Suppressor macrophage treated with lipopolysaccharide for 4 hours (primary cell): Measurements from ENCODE around the gene MLANA.
"Not testable (repeated sequence)": the region's sequence is repeated elsewhere in the genome, so short reads cannot be mapped to it uniquely, and the experiment has no call there.

Source experiments
- DNase-seq: peaks from one replicate; pipeline ENCODE4 v3.0.0-alpha.2; 2020

Gene MLANA

GRCh38 chr9:5870020-5870339 lies 20.7 kb upstream of the MLANA start:
- no peak for DNase-seq

DNA sequence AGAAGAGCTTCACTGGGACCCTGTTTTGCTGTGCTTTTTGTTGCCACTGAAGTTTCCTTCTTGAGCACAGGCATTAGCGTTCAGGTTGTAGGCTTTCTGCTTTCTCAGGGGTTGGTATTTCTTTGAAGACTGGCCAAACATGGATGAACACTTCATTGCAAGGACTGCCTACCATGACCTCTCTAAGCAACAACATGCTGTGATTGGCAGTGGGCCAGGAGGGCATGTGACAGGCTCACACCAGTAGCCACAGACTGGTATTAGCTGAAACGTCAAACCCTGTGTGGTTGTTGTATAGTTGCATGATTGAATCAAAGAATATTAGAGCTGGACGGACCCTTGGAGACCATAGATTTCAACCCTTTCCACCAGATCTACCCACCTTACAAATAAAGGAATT lies 20.0 kb upstream of the MLANA start:
- no peak for DNase-seq

DNA sequence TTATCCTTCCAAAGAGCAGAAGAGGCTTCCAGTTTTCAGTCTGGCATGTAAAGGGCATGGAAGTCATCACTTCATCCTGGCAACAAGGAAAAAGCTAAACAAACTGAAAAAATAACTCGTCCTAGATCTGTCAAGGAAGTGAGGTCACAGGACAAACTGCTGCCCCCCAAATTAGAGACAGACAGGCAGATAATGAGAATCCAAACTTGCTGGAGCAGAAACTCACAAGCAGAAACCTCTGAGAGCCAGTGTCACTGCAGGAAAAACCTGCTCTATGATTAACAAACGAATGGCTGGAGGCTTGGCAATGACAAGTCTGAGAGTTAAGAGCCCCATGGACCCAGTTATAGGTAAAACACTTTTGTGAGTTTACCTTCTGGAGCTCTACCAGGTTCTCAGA lies 18.9 kb upstream of the MLANA start:
- DNase-seq = no peak

DNA sequence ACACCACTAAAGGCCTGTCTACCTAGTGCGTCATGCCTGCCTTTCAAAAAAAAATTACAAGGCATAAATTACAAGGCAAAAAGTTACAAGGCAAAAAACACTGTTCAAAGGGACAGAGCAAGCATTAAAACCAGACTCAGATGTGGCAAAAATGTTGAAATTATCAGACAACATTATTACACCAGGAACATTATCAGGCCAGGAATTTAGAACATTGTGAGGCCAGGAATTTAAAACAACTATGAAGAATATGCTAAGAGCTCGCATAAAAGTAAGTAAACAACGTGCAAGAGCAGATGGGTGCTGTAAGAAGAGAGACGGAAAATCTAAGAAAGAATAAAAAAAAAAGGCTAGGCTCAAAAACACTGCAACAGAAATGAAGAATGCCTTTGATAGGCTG lies 18.2 kb upstream of the MLANA start:
- DNase-seq = no peak

- no peak for DNase-seq
These were observed 17.2 kb upstream of the MLANA start for GRCh38 chr9:5873439-5873838.

DNA sequence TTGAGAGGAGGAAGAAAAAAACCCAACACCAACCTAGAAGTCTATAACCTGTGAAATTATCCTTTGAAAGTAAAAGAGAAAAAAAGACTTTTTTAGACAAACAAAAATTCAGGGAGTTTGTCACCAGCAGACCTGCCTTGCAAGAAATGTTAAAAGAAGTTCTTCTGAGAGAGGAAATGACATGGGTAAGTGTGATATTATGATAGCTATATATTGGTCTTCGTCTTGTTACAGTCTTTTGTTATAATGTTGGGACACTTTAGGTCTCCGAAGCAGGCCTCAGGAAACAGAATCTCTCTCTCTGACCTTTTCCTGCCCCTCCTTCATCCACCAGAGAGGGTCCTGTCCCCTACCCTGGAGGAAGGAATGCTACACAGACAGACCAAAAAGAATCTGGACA lies 16.6 kb upstream of the MLANA start:
- no peak for DNase-seq

- no peak for DNase-seq
These were observed 14.7 kb upstream of the MLANA start for GRCh38 chr9:5876026-5876425.

GRCh38 chr9:5876711-5877110 lies 14.0 kb upstream of the MLANA start:
- no peak for DNase-seq

DNA sequence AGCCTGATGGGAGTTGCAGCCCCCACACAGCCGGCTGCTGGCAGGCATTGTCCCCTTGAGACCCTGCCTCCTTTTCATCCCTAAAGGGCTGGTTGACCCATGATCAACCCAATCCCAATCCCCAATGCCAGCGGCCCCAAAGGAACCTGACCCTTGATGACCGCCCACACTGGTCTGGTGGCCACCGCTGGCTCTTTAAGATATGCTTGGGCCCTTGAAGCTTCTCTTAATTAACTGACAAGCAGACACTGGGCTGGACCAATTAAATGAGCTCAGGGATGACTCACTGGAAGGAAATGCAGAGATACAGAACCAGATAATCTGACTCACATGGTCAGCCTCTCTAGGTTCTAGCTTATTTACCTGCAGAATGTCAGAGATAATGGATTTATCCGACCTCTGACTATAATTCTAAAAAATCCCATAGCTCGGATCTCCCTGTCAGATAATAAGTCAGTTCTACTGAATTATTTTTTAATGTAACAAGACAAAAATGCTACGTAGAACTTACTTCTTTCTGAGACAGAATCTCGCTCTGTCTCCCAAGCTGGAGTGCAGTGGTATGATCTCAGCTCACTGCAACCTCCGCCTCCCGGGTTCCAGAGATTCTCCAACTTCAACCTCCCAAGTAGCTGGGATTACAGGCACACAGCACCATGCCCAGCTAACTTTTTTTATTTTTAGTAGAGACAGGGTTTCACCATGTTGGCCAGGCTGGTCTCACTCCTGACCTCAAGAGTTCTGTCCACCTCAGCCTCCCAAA lies 11.1 kb upstream of the MLANA start:
- no peak for DNase-seq

- not testable (repeated sequence) for DNase-seq
These were observed 8.3 kb upstream of the MLANA start for GRCh38 chr9:5882244-5883012.

GRCh38 chr9:5884191-5884590 lies 6.5 kb upstream of the MLANA start:
- DNase-seq = no peak

- peak; percentile 68 for DNase-seq
These were observed 4.4 kb upstream of the MLANA start for GRCh38 chr9:5886114-5886939.

DNA sequence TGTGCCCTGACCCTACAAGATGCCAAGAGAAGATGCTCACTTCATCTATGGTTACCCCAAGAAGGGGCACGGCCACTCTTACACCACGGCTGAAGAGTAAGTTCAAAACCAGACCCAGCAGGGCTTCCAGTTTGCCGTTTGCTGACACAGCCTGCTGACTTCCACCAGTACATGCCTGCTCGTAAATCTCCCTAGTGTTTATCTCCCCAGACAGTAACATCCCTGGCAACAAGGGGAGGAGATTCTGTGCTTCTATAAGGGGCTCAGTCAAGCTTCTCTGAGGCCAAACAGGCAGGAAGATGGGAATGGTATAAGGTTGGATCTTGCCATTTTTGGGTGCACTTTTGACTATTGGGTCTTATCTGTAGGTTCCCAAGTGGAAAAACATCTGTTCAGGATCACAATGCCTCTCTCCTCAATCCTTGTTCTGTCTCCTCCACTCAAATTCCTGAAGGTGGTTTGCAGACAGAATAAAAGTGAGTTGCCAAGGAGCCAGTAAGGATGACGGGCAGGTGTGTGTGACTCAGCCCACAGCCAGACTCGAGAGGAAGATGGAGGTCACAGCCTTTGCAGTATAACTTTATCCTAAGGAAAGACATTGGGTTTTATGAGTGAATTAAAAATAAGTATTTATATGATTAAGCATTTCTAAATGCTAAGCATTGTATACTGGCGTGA lies 1.9 kb downstream of the MLANA start:
- no peak for DNase-seq

DNA sequence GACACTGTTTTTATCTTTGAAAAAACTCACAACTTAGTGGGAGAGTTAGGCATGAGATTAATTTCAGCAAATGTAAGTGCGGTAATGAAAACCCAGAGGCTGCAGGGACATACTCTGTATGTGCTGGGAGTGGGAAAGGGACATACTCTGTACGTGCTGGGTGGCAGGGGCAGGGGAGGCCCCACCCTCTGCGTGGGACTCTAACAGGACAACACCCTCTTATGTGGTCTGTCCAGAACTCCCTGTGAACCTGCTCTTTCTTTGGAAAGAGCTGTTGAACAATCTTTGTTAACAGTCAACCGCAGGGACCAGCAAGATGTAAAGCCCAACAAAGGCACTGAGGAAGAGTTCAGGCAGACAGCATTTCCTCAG lies 2.4 kb downstream of the MLANA start:
- DNase-seq = no peak

DNA sequence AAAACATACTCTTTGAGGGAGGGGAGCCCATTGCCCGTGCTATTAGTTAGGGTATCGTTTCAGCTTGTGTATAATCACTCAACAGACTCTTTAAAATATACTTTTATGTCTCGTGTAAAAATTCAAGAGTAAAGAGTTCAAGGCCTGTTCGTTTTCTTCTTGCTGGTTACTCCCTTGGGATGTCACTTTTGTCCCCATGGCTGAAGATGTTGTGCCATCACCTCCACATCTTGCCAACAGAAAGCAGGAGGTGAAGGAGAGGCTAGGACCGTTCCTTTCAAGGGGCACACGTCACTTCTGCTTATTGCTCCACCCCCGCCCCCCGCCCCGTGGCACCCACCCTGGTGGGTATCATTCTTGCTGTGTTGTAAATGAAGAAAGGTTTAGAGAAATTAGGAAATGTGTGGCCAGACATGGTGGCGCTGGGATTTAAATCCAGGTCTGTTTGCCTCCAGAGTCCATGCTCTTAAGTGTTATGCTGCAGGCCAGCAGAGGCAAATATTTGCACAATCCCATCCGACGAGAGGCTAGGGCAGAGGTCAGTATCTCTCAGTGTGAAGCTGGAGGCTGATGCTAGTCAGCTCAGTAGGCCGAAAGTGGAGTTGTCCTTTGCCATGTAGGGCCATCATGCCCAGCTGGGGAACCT lies 3.0 kb downstream of the MLANA start:
- DNase-seq = no peak

DNA sequence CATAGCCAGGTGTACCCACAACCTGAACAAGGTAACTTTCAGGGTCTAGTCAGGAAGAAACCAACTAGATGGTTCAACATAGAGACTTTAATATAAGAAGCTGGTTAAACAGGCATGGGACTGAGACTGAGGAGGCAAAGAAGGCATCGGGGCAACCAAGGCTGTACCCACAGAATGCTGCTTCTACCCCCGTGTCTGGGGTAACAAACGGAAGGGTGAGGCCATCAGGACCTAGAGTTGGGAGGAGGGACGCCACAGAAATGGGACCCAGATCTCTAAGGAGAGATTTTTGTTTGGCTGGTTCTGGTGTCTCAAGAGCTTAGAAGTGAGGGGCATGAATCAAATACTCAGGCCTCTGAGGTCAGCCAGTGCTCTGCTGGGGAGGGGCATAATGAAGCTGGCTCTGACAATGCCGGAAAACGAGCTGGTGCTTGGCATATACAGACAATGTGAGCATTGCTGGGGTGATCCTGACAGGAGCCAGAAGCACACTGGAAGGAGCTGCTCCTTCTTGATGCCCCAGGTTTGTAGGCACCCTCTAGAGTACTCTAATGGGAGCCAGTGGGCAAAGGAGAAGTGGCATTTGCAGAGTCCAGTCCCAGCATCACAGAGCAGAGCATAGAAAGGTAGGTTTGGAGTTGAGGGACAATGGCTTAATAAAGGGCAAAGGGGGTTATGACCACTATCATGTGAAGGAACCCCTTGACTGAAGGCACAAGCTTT lies 3.7 kb downstream of the MLANA start:
- DNase-seq = no peak

GRCh38 chr9:5895782-5896181 lies 5.1 kb downstream of the MLANA start:
- DNase-seq = no peak

- no peak for DNase-seq
These were observed 6.2 kb downstream of the MLANA start for GRCh38 chr9:5896863-5897262.

- no peak for DNase-seq
These were observed 7.2 kb downstream of the MLANA start for GRCh38 chr9:5897851-5898250.

GRCh38 chr9:5899292-5899691 lies 8.6 kb downstream of the MLANA start:
- DNase-seq = no peak

- no peak for DNase-seq
These were observed 9.9 kb downstream of the MLANA start for GRCh38 chr9:5900622-5901021.

DNA sequence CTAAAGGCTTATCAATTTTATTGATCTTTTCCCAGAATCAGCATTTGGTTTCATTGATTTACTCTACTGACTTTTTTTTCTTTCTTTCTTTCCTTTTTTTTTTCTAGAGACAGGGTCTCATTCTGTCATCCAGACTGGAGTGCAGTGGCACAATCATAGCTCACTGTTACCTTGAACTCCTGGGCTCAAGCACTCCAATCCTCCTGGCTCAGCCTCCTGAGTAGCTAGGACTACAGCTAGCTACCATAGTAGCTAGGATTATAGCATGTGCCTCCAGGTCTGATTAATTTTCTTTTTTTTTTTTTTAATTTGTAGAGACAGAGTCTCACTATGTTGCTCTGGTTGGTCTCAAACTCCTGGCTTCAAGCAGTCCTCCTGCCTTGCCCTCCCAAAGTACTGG lies 11.7 kb downstream of the MLANA start:
- DNase-seq = no peak
